Upper lobe of left lung (tissue), 6 donors: Measurements from ENCODE around the gene NIF3L1. TPM values are rescaled to one million over a fixed set of nuclear protein-coding genes. Genes with fewer than 3 reads are reported as not detected.

ENCODE experiments used
- ATAC-seq, 2 donors: fragments of 200-7000 bp; cut with Tn5 transposase; one replicate each; pipeline ENCODE4 v1.9.1; 2022; ENCODE audit warnings: mild to moderate bottlenecking in 2 of 2, moderate library complexity in 2 of 2; ENCODE audit not compliant: low FRiP score in 2 of 2
- DNase-seq, 2 donors: peaks; one replicate each; pipeline ENCODE4 v3.0.0-alpha.2; 2019 to 2020
- H3K27ac ChIP-seq, 4 donors: fragments of 200-600 bp; sonication (generic); one replicate each; pipeline ENCODE4 v1.5.1; 2016 to 2019
- H3K27me3 ChIP-seq, 4 donors: fragments of 200-600 bp; sonication (generic); one replicate each; pipeline ENCODE4 v1.5.1; 2017 to 2019
- H3K36me3 ChIP-seq, 4 donors: fragments of 200-600 bp; sonication (generic); one replicate each; pipeline ENCODE4 v1.5.1; 2016 to 2019
- H3K4me1 ChIP-seq, 4 donors: fragments of 200-600 bp; sonication (generic); one replicate each; pipeline ENCODE4 v1.5.1; 2018 to 2019
- H3K4me3 ChIP-seq, 4 donors: fragments of 200-600 bp; sonication (generic); one replicate each; pipeline ENCODE4 v1.5.1; 2017 to 2019; ENCODE audit warnings: mild to moderate bottlenecking in 2 of 4, moderate library complexity in 1 of 4
- H3K9me3 ChIP-seq, 4 donors: fragments of 200-600 bp; sonication (generic); one replicate each; pipeline ENCODE4 v1.5.1; 2018 to 2019
- EP300 ChIP-seq, 4 donors: sonication (generic); formaldehyde crosslinking; IDR thresholded peaks; one replicate each; pipeline ENCODE4 v1.5.1; 2017; ENCODE audit warnings: antibody characterized with exemption in 4 of 4, control low read depth in 2 of 4
- POLR2A ChIP-seq, 4 donors: fragments of 450-650 bp; IDR thresholded peaks; one replicate each; pipeline ENCODE4 v1.5.1; 2016 to 2017; ENCODE audit warnings: antibody characterized with exemption in 4 of 4, mild to moderate bottlenecking in 2 of 4
- POLR2AphosphoS5 ChIP-seq, 2 donors: sonication (generic); formaldehyde crosslinking; IDR thresholded peaks; one replicate each; pipeline ENCODE4 v1.5.1; 2017; ENCODE audit warnings: antibody characterized with exemption in 2 of 2
- WGBS, 2 donors: methylation state at CpG; one replicate each; pipeline ENCODE4 v1.1.5; 2017 to 2018; 5-methylcytosine and 5-hydroxymethylcytosine counted together
- total RNA-seq, 6 donors: library from RNA; depleted of rRNA in 4 of 6; stranded (reverse); fragments of >200 nt in 4 of 6; gene quantifications; one replicate each; pipeline versions ENCODE4 v1.1.0 to v1.2.1, GENCODE V29; 2016 to 2021
- TF ChIP-seq, protein P1 (sequence below), 6 experiments: fragments of 450-650 bp in 4 of 6; fragments of 200-600 bp in 2 of 6; sonication (generic) in 2 of 6; IDR thresholded peaks; one replicate each; pipeline ENCODE4 v1.5.1; 2016 to 2019; ENCODE audit warnings: antibody characterized with exemption in 6 of 6
- donor health status: DM: no; HTN: no; CAD: no; lungs with moderate emphysema.
- donor health status: DM: no; HTN: yes; CAD: no; lungs with severe emphysema.

NIF3L1 gene
- total RNA-seq, 6 donors from 2014 or later, result 14.7 to 22.2 (median 19.4) TPM

DNA sequence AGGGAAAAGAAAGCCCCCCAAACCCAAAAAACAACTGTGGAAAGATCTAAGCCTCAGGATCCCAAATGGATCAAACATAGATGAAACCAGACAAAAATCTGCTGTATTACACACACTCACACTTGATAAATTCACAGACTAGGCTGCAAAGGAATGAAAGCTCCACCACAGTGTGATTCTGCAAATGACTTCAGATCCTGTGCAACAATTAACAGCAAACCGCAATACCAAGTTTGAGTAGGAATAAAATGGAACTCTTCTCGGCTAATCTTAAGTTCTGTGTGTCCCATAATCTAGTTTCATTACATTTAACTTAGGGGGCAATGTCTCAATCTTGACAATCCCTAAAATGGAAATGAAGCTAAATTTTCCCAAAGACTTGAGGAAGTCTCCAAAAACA is 36.6 kb upstream of the NIF3L1 start:
- H3K27me3 ChIP-seq, result no peaks in the 10 kb centered on the region
- no peak overlapping the region for H3K27ac ChIP-seq
- TF ChIP-seq, protein P1, sequence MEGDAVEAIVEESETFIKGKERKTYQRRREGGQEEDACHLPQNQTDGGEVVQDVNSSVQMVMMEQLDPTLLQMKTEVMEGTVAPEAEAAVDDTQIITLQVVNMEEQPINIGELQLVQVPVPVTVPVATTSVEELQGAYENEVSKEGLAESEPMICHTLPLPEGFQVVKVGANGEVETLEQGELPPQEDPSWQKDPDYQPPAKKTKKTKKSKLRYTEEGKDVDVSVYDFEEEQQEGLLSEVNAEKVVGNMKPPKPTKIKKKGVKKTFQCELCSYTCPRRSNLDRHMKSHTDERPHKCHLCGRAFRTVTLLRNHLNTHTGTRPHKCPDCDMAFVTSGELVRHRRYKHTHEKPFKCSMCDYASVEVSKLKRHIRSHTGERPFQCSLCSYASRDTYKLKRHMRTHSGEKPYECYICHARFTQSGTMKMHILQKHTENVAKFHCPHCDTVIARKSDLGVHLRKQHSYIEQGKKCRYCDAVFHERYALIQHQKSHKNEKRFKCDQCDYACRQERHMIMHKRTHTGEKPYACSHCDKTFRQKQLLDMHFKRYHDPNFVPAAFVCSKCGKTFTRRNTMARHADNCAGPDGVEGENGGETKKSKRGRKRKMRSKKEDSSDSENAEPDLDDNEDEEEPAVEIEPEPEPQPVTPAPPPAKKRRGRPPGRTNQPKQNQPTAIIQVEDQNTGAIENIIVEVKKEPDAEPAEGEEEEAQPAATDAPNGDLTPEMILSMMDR (IDR thresholded peaks at IDR 0.05), result no peak
- TF ChIP-seq POLR2AphosphoS5 (IDR thresholded peaks at IDR 0.05) (no peak), POLR2A (IDR thresholded peaks at IDR 0.05) (no peak), EP300 (IDR thresholded peaks at IDR 0.05) (no peak)
- WGBS, 2 donors, result 97 to 98% methylated on average over 2 of the region's 2 CpGs
- no peak overlapping the region for H3K4me3 ChIP-seq
- DNase-seq (no peak), ATAC-seq (no peak)
- no peaks in the 10 kb centered on the region for H3K9me3 ChIP-seq
- peaks cover 0 to 11% (median 6%) of the 10 kb centered on the region in 4 donors for H3K4me1 ChIP-seq
- H3K36me3 ChIP-seq, result peaks cover 57 to 75% (median 70%) of the 10 kb centered on the region in 4 donors

DNA sequence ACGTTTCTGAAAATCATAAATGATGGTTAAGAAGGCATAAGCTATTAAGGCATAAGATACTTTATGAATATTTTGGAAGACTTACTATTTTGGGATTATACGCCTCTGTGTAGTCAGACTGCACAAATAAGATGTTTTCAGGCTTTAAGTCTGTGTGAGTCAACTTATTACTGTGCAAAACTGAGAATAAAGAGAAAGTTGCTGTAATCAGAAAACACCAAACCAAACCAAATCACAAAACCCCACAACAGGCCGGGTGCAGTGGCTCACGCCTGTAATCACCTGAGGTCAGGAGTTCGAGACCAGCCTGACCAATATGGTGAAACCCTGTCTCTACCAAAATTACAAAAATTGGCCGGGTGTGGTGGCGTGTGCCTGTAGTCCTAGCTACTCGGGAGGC is 32.4 kb upstream of the NIF3L1 start:
- WGBS, 2 donors, result 86 to 87% methylated on average over 8 of the region's 8 CpGs
- Histone ChIP-seq H3K4me3 (no peak overlapping the region), H3K9me3 (no peaks in the 10 kb centered on the region), H3K27me3 (no peaks in the 10 kb centered on the region), H3K4me1 (peaks cover 35 to 46% (median 43%) of the 10 kb centered on the region in 4 donors), H3K36me3 (peaks cover 70 to 98% (median 81%) of the 10 kb centered on the region in 4 donors), H3K27ac (no peak overlapping the region)
- TF ChIP-seq POLR2AphosphoS5 (IDR thresholded peaks at IDR 0.05), result no peak
- TF ChIP-seq, protein P1 (IDR thresholded peaks at IDR 0.05), result no peak
- no peak for TF ChIP-seq POLR2A (IDR thresholded peaks at IDR 0.05)
- no peak for TF ChIP-seq EP300 (IDR thresholded peaks at IDR 0.05)
- no peak for DNase-seq
- ATAC-seq, result no peak

DNA sequence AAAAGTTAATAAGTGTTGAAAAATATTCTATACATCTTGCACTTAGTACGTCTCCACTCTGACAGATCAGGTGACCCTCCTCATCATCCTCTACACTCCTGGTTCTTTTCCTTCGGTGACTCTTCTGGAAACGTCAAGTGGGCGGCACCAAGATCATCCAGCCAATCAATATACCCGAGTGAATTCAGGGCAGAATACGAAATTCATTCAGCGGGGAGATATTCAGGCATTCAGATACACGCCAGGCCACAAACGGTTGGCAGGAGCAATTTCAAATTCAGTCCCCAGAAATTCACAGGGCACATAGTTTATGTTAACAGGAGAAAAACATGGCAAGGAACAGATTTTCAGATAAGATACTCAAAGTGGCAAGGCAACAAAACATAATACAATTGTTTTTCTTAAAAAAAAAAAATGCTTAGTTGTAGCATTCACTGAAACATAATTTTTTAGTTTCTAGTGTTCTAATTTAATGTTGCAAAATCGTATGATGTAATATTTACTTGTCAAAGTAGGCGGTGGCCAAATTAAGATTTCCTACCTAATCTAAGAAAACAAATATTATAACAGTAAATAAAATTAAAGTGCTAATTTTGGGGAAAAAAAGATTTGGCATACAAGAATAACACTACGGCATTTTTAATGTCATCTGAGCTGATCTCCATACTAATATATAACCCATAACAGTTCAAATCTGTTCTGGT is 28.9 kb upstream of the NIF3L1 start:
- peak in 1 of 2 donors; percentile 39 for TF ChIP-seq POLR2AphosphoS5 (IDR thresholded peaks at IDR 0.05)
- peak in 1 of 4 donors; percentile 24 for TF ChIP-seq POLR2A (IDR thresholded peaks at IDR 0.05)
- TF ChIP-seq EP300 (IDR thresholded peaks at IDR 0.05), result no peak
- WGBS, 2 donors, result 28% methylated on average over 12 of the region's 12 CpGs
- ATAC-seq, result no peak
- no peaks in the 10 kb centered on the region for H3K9me3 ChIP-seq
- H3K27me3 ChIP-seq, result no peaks in the 10 kb centered on the region
- peak overlapping the region in 3 of 4 donors; percentile 2 to 99 (median 14) for H3K27ac ChIP-seq
- peaks cover 39 to 50% (median 48%) of the 10 kb centered on the region in 4 donors for H3K4me1 ChIP-seq
- peaks cover 37 to 64% (median 47%) of the 10 kb centered on the region in 4 donors for H3K36me3 ChIP-seq
- peak overlapping the region in 3 of 4 donors; percentile 50 to 80 (median 72) for H3K4me3 ChIP-seq
- peak in 1 of 2 donors; percentile 57 for DNase-seq

DNA sequence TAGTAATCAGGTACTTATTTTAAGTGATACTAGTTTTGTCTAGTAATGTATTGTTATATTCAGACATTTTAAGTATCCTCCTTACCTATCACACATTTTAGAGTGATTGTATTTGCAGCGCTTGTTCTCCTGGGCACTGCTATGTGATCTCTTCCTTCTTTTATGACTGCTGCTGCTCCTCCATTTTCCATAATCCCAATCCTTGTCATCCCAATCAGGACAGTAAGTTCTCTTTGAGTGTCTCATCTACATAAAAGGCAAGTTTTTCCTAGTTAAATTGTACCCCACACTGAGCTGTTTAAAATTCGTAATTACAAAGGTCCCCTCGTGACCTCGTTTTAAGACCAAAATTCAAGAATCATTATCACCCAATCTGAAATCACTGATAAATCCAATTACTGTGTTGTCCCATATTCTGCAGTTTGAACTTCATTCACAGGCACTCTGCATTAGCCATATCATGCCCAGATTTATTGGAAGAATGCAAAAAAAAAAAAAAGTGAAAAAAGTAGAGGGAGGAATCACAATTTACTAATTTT is 27.5 kb upstream of the NIF3L1 start:
- Histone ChIP-seq H3K36me3 (peaks cover 27 to 50% (median 33%) of the 10 kb centered on the region in 4 donors), H3K4me1 (peaks cover 46 to 59% (median 52%) of the 10 kb centered on the region in 4 donors)
- no peak for DNase-seq

DNA sequence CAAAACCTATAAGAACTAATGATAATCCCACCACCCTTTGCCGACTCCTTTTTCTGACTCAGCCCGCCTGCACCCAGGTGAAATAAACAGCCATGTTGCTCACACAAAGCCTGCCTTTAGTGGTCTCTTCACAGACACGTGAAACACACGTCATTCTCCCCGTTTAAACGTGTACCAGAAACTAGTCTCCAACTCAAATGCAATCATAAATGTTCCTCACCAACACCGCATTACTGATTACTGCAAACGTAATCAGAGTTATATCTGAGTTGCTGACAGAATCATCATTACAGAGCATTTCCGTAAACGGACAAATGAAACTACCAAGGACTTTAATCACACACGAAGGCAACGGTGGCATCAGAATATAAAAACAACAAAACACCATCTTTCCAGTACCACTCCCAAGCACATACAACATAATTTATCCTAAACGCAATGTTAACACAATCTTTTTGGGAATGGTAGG is 26.6 kb upstream of the NIF3L1 start:
- H3K27me3 ChIP-seq, result no peaks in the 10 kb centered on the region
- peaks cover 18 to 41% (median 24%) of the 10 kb centered on the region in 4 donors for H3K36me3 ChIP-seq
- TF ChIP-seq POLR2A (IDR thresholded peaks at IDR 0.05), result peak in 3 of 4 donors; percentile 39 to 71 (median 61)
- TF ChIP-seq EP300 (IDR thresholded peaks at IDR 0.05), result no peak
- TF ChIP-seq, protein P1 (IDR thresholded peaks at IDR 0.05), result no peak
- TF ChIP-seq POLR2AphosphoS5 (IDR thresholded peaks at IDR 0.05), result peak; percentile 36 to 84
- peak overlapping the region; percentile 50 to 80 (median 72) for H3K4me3 ChIP-seq
- peaks cover 46 to 59% (median 53%) of the 10 kb centered on the region in 4 donors for H3K4me1 ChIP-seq
- peak overlapping the region; percentile 99 to 100 (median 100) for H3K27ac ChIP-seq
- ATAC-seq (no peak), DNase-seq (peak in 1 of 2 donors; percentile 72)
- no peaks in the 10 kb centered on the region for H3K9me3 ChIP-seq
- 0% methylated on average over 13 of the region's 13 CpGs for WGBS, 2 donors

More for the DNA sequence above, 27.5 kb upstream of the NIF3L1 start:
- Histone ChIP-seq H3K27ac (peak overlapping the region; percentile 99 to 100 (median 100)), H3K9me3 (no peaks in the 10 kb centered on the region), H3K4me3 (peak overlapping the region; percentile 50 to 80 (median 72)), H3K27me3 (no peaks in the 10 kb centered on the region)
- TF ChIP-seq POLR2AphosphoS5 (IDR thresholded peaks at IDR 0.05), result no peak
- TF ChIP-seq EP300 (IDR thresholded peaks at IDR 0.05), result no peak
- TF ChIP-seq, protein P1 (IDR thresholded peaks at IDR 0.05), result no peak
- no peak for TF ChIP-seq POLR2A (IDR thresholded peaks at IDR 0.05)
- ATAC-seq, result no peak
- 3 to 8% methylated on average over 4 of the region's 4 CpGs for WGBS, 2 donors
